ENCODE data around the gene CHPF.

- TF ChIP-seq CTCF (IDR thresholded peaks at IDR 0.05 in 4 of 5, conservative IDR thresholded peaks at IDR 0.05 in 1 of 5) (no peak), POLR2A (IDR thresholded peaks at IDR 0.05) (no peak)
Observed at GRCh38 chr2:219500135-219500534, 43.5 kb downstream of the CHPF start.

All from gastrocnemius medialis (tissue), 4 donors.